Loucy (cell line): ENCODE results near the gene NET1.

Experiments
- H2AFZ ChIP-seq: fragments of 200-600 bp; sonication (generic); 2 replicates; pipeline ENCODE4 v1.6.0; 2016; ENCODE audit warnings: antibody characterized with exemption, mild to moderate bottlenecking, low read length, moderate library complexity
- H3F3A ChIP-seq: fragments of 200-600 bp; 2 replicates; pipeline ENCODE4 v1.6.0; 2016; ENCODE audit warnings: antibody characterized with exemption, low read depth, mild to moderate bottlenecking
- H3K27me3 ChIP-seq: fragments of 200-600 bp; sonication (generic); 2 replicates; pipeline ENCODE4 v1.6.1; 2014; ENCODE audit warnings: low read length, mild to moderate bottlenecking; ENCODE audit not compliant: insufficient read depth, poor library complexity, severe bottlenecking
- H3K36me3 ChIP-seq: fragments of 200-600 bp; sonication (generic); 2 replicates; pipeline ENCODE4 v1.6.1; 2016; ENCODE audit warnings: low read length; ENCODE audit not compliant: insufficient read depth
- H3K4me1 ChIP-seq: fragments of 200-600 bp; sonication (generic); 2 replicates; pipeline ENCODE4 v1.5.1; 2014; ENCODE audit warnings: low read length, mild to moderate bottlenecking; ENCODE audit not compliant: insufficient read depth, poor library complexity, severe bottlenecking
- H3K4me2 ChIP-seq: fragments of 200-600 bp; sonication (generic); 2 replicates; pipeline ENCODE4 v1.6.0; 2014; ENCODE audit warnings: antibody characterized with exemption, low read length, low read depth, mild to moderate bottlenecking; ENCODE audit not compliant: poor library complexity, severe bottlenecking
- H3K4me3 ChIP-seq: fragments of 200-600 bp; sonication (generic); 2 replicates; pipeline ENCODE4 v1.5.1; 2014; ENCODE audit warnings: low read length, mild to moderate bottlenecking, mixed read lengths; ENCODE audit not compliant: poor library complexity, severe bottlenecking
- H3K79me2 ChIP-seq: fragments of 200-600 bp; sonication (generic); 2 replicates; pipeline ENCODE4 v1.6.1; 2014; ENCODE audit warnings: low read length; ENCODE audit not compliant: insufficient read depth
- H3K9ac ChIP-seq: fragments of 200-600 bp; sonication (generic); 2 replicates; pipeline ENCODE4 v1.6.0; 2014; ENCODE audit warnings: mild to moderate bottlenecking, low read depth, low read length, moderate library complexity; ENCODE audit not compliant: poor library complexity, severe bottlenecking
- H3K9me2 ChIP-seq: fragments of 200-600 bp; sonication (generic); replicated peaks from 2 replicates; pipeline ENCODE4 v1.6.1; 2016; ENCODE audit warnings: low read depth, low read length, mixed read lengths
- H3K9me3 ChIP-seq: fragments of 200-600 bp; sonication (generic); 2 replicates; pipeline ENCODE4 v1.6.1; 2014; ENCODE audit warnings: mild to moderate bottlenecking, antibody characterized with exemption, low read length, low read depth; ENCODE audit not compliant: insufficient read depth
- H4K20me1 ChIP-seq: fragments of 200-600 bp; sonication (generic); 2 replicates; pipeline ENCODE4 v1.6.0; 2014; ENCODE audit warnings: antibody characterized with exemption, low read length, mild to moderate bottlenecking; ENCODE audit not compliant: insufficient read depth, poor library complexity, severe bottlenecking
- EZH2phosphoT487 ChIP-seq: fragments of 200-600 bp; IDR thresholded peaks from 2 replicates; pipeline ENCODE4 v1.6.1; 2018; ENCODE audit warnings: antibody characterized with exemption, mild to moderate bottlenecking, moderate library complexity, borderline replicate concordance
- TF ChIP-seq, protein P1 (sequence below): fragments of 200-600 bp; sonication (generic); conservative IDR thresholded peaks from 2 replicates; pipeline ENCODE4 v1.5.1; 2014; ENCODE audit warnings: mild to moderate bottlenecking, antibody characterized with exemption, low read length

The NET1 gene

DNA sequence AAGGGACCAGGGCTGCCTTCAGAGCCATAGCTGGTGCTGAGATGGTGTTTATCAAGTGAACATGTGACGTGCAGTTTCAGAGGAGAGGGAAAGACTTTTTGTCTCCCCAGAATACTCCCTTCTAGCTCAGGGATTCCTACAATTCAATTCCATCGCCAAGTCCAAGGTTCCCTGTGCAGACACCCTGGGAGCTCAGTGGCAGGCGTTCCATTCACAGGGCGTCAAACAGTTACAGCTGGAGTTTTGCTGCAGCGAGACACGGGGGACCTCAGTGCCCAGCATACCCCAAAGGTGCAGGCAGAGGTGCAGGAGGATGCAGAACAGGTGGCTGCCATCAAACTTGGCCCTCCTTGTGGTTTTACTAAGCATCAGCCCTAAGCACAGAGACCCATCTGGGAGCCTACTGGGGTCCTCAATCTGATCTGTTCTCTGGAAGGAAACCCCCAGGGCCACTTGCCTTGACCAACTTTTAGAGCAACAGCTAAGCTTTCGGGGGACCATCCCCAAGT lies 87.9 kb downstream of the NET1 start:
- no peaks in the 10 kb centered on the region for H3K79me2 ChIP-seq
- no peaks in the 10 kb centered on the region for H4K20me1 ChIP-seq
- no peak overlapping the region for H3K4me3 ChIP-seq
- H3K9me3 ChIP-seq = no peaks in the 10 kb centered on the region
- no peak overlapping the region for H2AFZ ChIP-seq
- H3K36me3 ChIP-seq = no peaks in the 10 kb centered on the region
- no peak for TF ChIP-seq EZH2phosphoT487
- TF ChIP-seq, protein P1, sequence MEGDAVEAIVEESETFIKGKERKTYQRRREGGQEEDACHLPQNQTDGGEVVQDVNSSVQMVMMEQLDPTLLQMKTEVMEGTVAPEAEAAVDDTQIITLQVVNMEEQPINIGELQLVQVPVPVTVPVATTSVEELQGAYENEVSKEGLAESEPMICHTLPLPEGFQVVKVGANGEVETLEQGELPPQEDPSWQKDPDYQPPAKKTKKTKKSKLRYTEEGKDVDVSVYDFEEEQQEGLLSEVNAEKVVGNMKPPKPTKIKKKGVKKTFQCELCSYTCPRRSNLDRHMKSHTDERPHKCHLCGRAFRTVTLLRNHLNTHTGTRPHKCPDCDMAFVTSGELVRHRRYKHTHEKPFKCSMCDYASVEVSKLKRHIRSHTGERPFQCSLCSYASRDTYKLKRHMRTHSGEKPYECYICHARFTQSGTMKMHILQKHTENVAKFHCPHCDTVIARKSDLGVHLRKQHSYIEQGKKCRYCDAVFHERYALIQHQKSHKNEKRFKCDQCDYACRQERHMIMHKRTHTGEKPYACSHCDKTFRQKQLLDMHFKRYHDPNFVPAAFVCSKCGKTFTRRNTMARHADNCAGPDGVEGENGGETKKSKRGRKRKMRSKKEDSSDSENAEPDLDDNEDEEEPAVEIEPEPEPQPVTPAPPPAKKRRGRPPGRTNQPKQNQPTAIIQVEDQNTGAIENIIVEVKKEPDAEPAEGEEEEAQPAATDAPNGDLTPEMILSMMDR = no peak
- H3K27me3 ChIP-seq = no peaks in the 10 kb centered on the region
- H3K4me1 ChIP-seq = no peaks in the 10 kb centered on the region
- no peaks in the 10 kb centered on the region for H3F3A ChIP-seq
- H3K9me2 ChIP-seq = no peaks in the 10 kb centered on the region
- H3K9ac ChIP-seq = no peak overlapping the region
- no peak overlapping the region for H3K4me2 ChIP-seq

DNA sequence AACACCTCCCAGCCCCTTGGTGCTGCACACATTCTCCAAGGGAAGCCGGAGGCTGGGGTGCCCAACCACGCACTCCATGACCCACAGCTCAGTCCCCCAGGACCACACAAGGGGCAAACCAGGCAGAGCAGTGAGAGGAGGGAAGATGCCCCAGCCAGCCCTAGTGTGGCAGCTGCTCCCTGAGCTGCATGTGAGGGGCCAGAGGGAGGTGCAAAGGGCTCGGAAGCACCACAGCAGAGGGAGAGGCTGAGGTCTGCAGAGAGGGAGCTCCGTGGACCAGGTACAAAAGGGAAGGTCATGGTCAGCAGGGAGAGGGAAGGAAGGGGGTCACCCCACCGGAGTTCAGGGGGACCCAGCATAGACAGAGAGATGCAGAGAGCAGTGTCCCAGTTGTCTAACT lies 88.6 kb downstream of the NET1 start:
- Histone ChIP-seq H2AFZ (no peak overlapping the region), H3K9me3 (no peaks in the 10 kb centered on the region), H3K36me3 (no peaks in the 10 kb centered on the region), H3K4me3 (no peak overlapping the region), H3K9me2 (no peaks in the 10 kb centered on the region), H3K79me2 (no peaks in the 10 kb centered on the region), H3F3A (no peaks in the 10 kb centered on the region), H3K4me2 (no peak overlapping the region), H3K4me1 (no peaks in the 10 kb centered on the region), H3K27me3 (no peaks in the 10 kb centered on the region), H4K20me1 (no peaks in the 10 kb centered on the region), H3K9ac (no peak overlapping the region)
- TF ChIP-seq, protein P1 = no peak
- no peak for TF ChIP-seq EZH2phosphoT487

DNA sequence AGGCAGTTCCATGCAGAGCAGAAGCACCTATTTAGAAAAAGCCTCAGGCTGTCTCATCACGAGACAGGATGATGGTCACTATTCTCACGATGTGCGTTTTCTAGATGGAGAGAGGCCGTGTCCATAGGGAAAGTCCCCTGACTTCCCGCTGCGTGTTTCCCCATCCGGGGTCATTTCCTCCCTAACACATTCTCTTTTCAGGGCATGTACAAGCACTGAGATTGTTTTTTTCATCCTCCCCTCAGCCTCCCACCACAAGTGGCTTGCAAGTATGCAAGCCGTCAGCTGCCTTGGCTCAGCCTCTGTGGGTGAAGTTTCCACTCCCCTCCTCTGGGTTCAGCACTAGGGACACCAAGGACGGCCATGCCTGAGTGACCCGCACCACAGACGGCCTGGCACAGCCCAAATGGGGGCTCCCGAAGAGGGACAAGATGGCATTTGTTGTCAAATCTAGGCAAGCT lies 89.7 kb downstream of the NET1 start:
- H3K27me3 ChIP-seq = no peaks in the 10 kb centered on the region
- H2AFZ ChIP-seq = no peak overlapping the region
- H3K36me3 ChIP-seq = no peaks in the 10 kb centered on the region
- H3K4me2 ChIP-seq = no peak overlapping the region
- no peak for TF ChIP-seq EZH2phosphoT487
- TF ChIP-seq, protein P1 = no peak
- no peaks in the 10 kb centered on the region for H3K9me3 ChIP-seq
- no peaks in the 10 kb centered on the region for H3F3A ChIP-seq
- no peaks in the 10 kb centered on the region for H3K9me2 ChIP-seq
- no peak overlapping the region for H3K4me3 ChIP-seq
- H3K79me2 ChIP-seq = no peaks in the 10 kb centered on the region
- no peak overlapping the region for H3K9ac ChIP-seq
- no peaks in the 10 kb centered on the region for H3K4me1 ChIP-seq
- H4K20me1 ChIP-seq = no peaks in the 10 kb centered on the region
